Upper lobe of right lung (tissue), 1 donor: ENCODE measurements around the gene POU5F1. TPM values are rescaled to one million over a fixed set of nuclear protein-coding genes. Genes with fewer than 3 reads are reported as not detected.
"Not testable (repeated sequence)": the region's sequence is repeated elsewhere in the genome, so short reads cannot be mapped to it uniquely, and the experiment has no call there.

Experiments used
- ATAC-seq: fragments of 200-7000 bp; cut with Tn5 transposase; one replicate; pipeline ENCODE4 v1.9.1; 2020; ENCODE audit warnings: mild to moderate bottlenecking, moderate library complexity
- DNase-seq: peaks from one replicate; pipeline ENCODE4 v3.0.0-alpha.2; 2020
- H3K27ac ChIP-seq: fragments of 200-600 bp; one replicate; pipeline ENCODE4 v1.8.0; 2022
- H3K27me3 ChIP-seq: fragments of 200-600 bp; one replicate; pipeline ENCODE4 v1.8.0; 2022; ENCODE audit warnings: mild to moderate bottlenecking
- H3K36me3 ChIP-seq: fragments of 200-600 bp; one replicate; pipeline ENCODE4 v1.8.0; 2022
- H3K4me1 ChIP-seq: fragments of 200-600 bp; one replicate; pipeline ENCODE4 v1.8.0; 2022
- H3K4me3 ChIP-seq: fragments of 200-600 bp; one replicate; pipeline ENCODE4 v1.8.0; 2022; ENCODE audit warnings: mild to moderate bottlenecking
- H3K9me3 ChIP-seq: fragments of 200-600 bp; one replicate; pipeline ENCODE4 v1.8.0; 2022
- CTCF ChIP-seq: fragments of 200-600 bp; IDR thresholded peaks from one replicate; pipeline ENCODE4 v1.8.0; 2022; ENCODE audit warnings: antibody characterized with exemption
- intact Hi-C: fragments of 100-400 bp; cut with DNase I; formaldehyde crosslinking; loops from one replicate; pipeline ENCODE4 v1.11.0; 2022
- total RNA-seq: library from RNA; stranded (reverse); fragmentation: NEBNext Ultra II Directional; extraction: Animal tissue kit (Norgen Biotek cat#: 25700); gene quantifications from one replicate; pipeline ENCODE4 v1.2.1, GENCODE V29; 2021
- donor health status: DM: no; HTN: yes; CAD: no; lungs with severe emphysema.

Gene POU5F1
- total RNA-seq, 1 donor from 2014 or later = 2.8 TPM

DNA sequence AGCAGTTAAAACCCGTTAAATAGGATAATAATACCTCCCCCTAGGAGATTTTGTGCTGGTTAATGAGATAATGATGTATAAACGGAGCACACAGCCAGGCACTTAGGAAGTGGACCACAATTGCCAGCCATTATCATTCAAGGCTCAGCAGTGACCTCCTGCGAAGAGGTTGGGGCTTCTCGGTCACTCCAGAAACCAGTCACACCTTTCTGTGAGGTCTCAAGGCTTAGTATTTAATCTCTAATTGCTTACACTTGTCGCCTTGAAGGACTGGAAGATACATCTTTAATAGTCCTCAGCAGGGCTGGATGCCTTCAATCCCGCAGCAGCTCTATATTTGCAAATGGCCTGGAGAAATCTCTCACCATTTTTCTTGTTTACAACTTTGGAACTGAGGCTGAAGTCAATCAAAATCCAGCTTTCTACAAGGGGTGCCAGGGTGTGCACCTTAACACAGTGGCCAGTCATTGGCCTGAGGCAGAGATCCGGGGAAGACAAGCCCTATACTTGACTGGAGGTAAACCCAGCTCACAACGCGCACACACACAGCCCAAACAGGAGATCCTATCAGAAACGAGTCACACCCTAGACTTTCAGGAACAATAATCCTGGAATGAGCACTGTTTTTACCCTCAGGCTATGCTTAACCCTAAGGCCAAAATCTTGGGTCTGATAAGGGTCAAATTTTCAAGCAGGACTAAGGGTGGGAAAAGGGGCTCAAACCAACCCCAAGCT is 1.2 kb downstream of the POU5F1 start:
- TF ChIP-seq CTCF = no peak
- Histone ChIP-seq H3K4me1 (no peaks in the 10 kb centered on the region), H3K9me3 (no peaks in the 10 kb centered on the region), H3K27me3 (no peaks in the 10 kb centered on the region), H3K27ac (no peak overlapping the region), H3K4me3 (no peak overlapping the region), H3K36me3 (no peaks in the 10 kb centered on the region)
- no peak for ATAC-seq
- intact Hi-C loops = no loop called here
- no peak for DNase-seq

DNA sequence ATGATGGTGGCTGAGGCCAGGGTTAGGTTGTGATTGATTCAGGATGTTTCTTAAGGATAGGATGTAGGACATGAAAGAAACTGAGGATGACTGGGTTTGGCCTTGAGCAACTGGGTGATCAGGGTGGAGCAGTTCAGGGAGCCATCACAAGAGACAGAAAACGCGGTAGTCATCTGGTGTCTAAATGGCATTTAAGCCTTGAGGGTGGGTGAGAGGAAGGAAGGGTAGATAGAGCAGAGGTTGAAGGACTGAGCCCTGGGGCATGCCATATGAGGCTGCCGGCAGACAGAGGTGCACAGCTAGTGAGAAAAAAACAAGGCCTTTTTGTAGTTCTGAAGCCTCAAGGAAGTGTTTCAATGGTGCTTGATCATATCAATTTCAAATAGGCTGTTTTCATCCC is 1.9 kb downstream of the POU5F1 start:
- Histone ChIP-seq H3K4me1 (no peaks in the 10 kb centered on the region), H3K4me3 (no peak overlapping the region), H3K36me3 (no peaks in the 10 kb centered on the region), H3K9me3 (no peaks in the 10 kb centered on the region), H3K27me3 (no peaks in the 10 kb centered on the region), H3K27ac (no peak overlapping the region)
- intact Hi-C loops = no loop called here
- ATAC-seq (no peak), DNase-seq (no peak)
- TF ChIP-seq CTCF = no peak

GRCh38 chr6:31165986-31166385 is 4.5 kb downstream of the POU5F1 start:
- ATAC-seq (no peak), DNase-seq (no peak)
- H3K36me3 ChIP-seq = no peaks in the 10 kb centered on the region
- H3K4me3 ChIP-seq = no peak overlapping the region
- H3K9me3 ChIP-seq = no peaks in the 10 kb centered on the region
- H3K27ac ChIP-seq = no peak overlapping the region
- intact Hi-C loops = no loop called here
- H3K4me1 ChIP-seq = no peaks in the 10 kb centered on the region
- no peaks in the 10 kb centered on the region for H3K27me3 ChIP-seq
- TF ChIP-seq CTCF = no peak

GRCh38 chr6:31165064-31165832 is 5.2 kb downstream of the POU5F1 start:
- H3K4me3 ChIP-seq, intact Hi-C loops, H3K36me3 ChIP-seq, H3K27ac ChIP-seq, H3K9me3 ChIP-seq, DNase-seq, ATAC-seq, H3K4me1 ChIP-seq, H3K27me3 ChIP-seq: not testable (repeated sequence)

GRCh38 chr6:31164475-31165063 is 5.9 kb downstream of the POU5F1 start:
- H3K36me3 ChIP-seq, H3K4me1 ChIP-seq, H3K9me3 ChIP-seq, H3K27me3 ChIP-seq, ATAC-seq, H3K27ac ChIP-seq, DNase-seq, intact Hi-C loops, H3K4me3 ChIP-seq: not testable (repeated sequence)

GRCh38 chr6:31163922-31164321 is 6.6 kb downstream of the POU5F1 start:
- intact Hi-C loops = no loop called here

More at GRCh38 chr6:31163922-31164321, 6.6 kb downstream of the POU5F1 start:
- DNase-seq (no peak), ATAC-seq (peak; percentile 68)
- no peaks in the 10 kb centered on the region for H3K9me3 ChIP-seq
- H3K27ac ChIP-seq = no peak overlapping the region
- TF ChIP-seq CTCF = no peak
- no peak overlapping the region for H3K4me3 ChIP-seq
- peaks cover 2% of the 10 kb centered on the region for H3K4me1 ChIP-seq
- H3K27me3 ChIP-seq = no peaks in the 10 kb centered on the region
- no peaks in the 10 kb centered on the region for H3K36me3 ChIP-seq
